IMR-90 (cell line): Measurements from ENCODE around the gene INTS3. TPM values are rescaled to one million over a fixed set of nuclear protein-coding genes. Genes with fewer than 3 reads are reported as not detected.

ENCODE experiments used
- ATAC-seq: fragments of 200-7000 bp; cut with Tn5 transposase; 2 replicates; pipeline ENCODE4 v1.9.1; 2020; ENCODE audit warnings: low read depth, mild to moderate bottlenecking, moderate library complexity
- BruUV-seq: library from RNA; stranded (reverse); fragments of 400-500 nt; replicated peaks from 2 replicates; lab custom pipeline; 2021; lab: Mats Ljungman, UMichigan
- CTCF ChIA-PET: fragments of 300-600 bp; formaldehyde crosslinking; extraction: SDS; loops from one replicate; lab custom pipeline; 2021; ENCODE audit warnings: antibody characterized with exemption; lab: Yijun Ruan, JAX
- POLR2A ChIA-PET: fragments of 300-600 bp; sonication (Branson Sonifier 250); formaldehyde crosslinking; loops from one replicate; lab custom pipeline; 2022; ENCODE audit warnings: antibody characterized with exemption; ENCODE audit not compliant: unreplicated experiment; lab: Charles Lee
- DNase-seq: peaks from one replicate; pipeline ENCODE4 v3.0.0; 2013
- H2AFZ ChIP-seq: replicated peaks from 2 replicates; pipeline ENCODE3; 2013; ENCODE audit warnings: low read length, mild to moderate bottlenecking; ENCODE audit not compliant: poor library complexity
- H2AK5ac ChIP-seq: 2 replicates; pipeline ENCODE4 v1.6.1; 2013; ENCODE audit warnings: low read depth, low read length, inconsistent platforms
- H2AK9ac ChIP-seq: replicated peaks from 2 replicates; pipeline ENCODE3; 2013; ENCODE audit warnings: mild to moderate bottlenecking, low read depth, low read length, moderate library complexity; ENCODE audit not compliant: poor library complexity
- H2BK120ac ChIP-seq: 2 replicates; pipeline ENCODE4 v1.6.1; 2013; ENCODE audit warnings: low read depth, low read length, inconsistent platforms
- H2BK15ac ChIP-seq: 3 replicates; pipeline ENCODE4 v1.6.1; 2013; ENCODE audit warnings: low read depth, low read length, inconsistent platforms
- H2BK20ac ChIP-seq: 2 replicates; pipeline ENCODE4 v1.6.1; 2013; ENCODE audit warnings: low read depth, mild to moderate bottlenecking, inconsistent platforms, low read length, moderate library complexity
- H2BK5ac ChIP-seq: 2 replicates; pipeline ENCODE4 v1.6.1; 2013; ENCODE audit warnings: mild to moderate bottlenecking, low read depth, low read length, inconsistent platforms; ENCODE audit not compliant: poor library complexity, severe bottlenecking
- H3K14ac ChIP-seq: replicated peaks from 2 replicates; pipeline ENCODE4 v1.6.1; 2013; ENCODE audit warnings: low read depth, low read length, inconsistent platforms
- H3K18ac ChIP-seq: 2 replicates; pipeline ENCODE4 v1.6.1; 2013; ENCODE audit warnings: low read depth, low read length, control low read depth
- H3K23ac ChIP-seq: 2 replicates; pipeline ENCODE4 v1.6.1; 2013; ENCODE audit warnings: low read depth, low read length, inconsistent platforms
- H3K27ac ChIP-seq: 2 replicates; pipeline ENCODE4 v1.5.1; 2013; ENCODE audit warnings: mild to moderate bottlenecking, control low read depth, low read length; ENCODE audit not compliant: insufficient read depth
- H3K27me3 ChIP-seq: 2 replicates; pipeline ENCODE4 v1.6.1; 2013; ENCODE audit warnings: low read length; ENCODE audit not compliant: control insufficient read depth, insufficient read depth
- H3K36me3 ChIP-seq: 2 replicates; pipeline ENCODE4 v1.6.1; 2013; ENCODE audit warnings: low read length, mixed read lengths; ENCODE audit not compliant: control insufficient read depth, insufficient read depth
- H3K4ac ChIP-seq: 2 replicates; pipeline ENCODE4 v1.6.1; 2013; ENCODE audit warnings: low read depth, low read length, inconsistent platforms
- H3K4me1 ChIP-seq: 2 replicates; pipeline ENCODE4 v1.6.1; 2013; ENCODE audit warnings: low read length, mixed read lengths; ENCODE audit not compliant: control insufficient read depth, insufficient read depth
- H3K4me2 ChIP-seq: 2 replicates; pipeline ENCODE4 v1.6.1; 2013; ENCODE audit warnings: low read depth, mild to moderate bottlenecking, control low read depth, low read length, moderate library complexity
- H3K4me3 ChIP-seq: 2 replicates; pipeline ENCODE4 v1.5.1; 2013; ENCODE audit warnings: low read depth, mild to moderate bottlenecking, control low read depth, low read length, moderate library complexity; ENCODE audit not compliant: insufficient read depth
- H3K56ac ChIP-seq: 2 replicates; pipeline ENCODE4 v1.6.1; 2013; ENCODE audit warnings: low read length, inconsistent platforms; ENCODE audit not compliant: insufficient read depth; ENCODE audit errors: extremely low read depth
- H3K79me1 ChIP-seq, 2 experiments: 2 replicates each; pipeline ENCODE4 v1.6.1; 2013; ENCODE audit warnings: low read length in 2 of 2, inconsistent platforms in 1 of 2, low read depth in 1 of 2
- H3K9ac ChIP-seq: 2 replicates; pipeline ENCODE4 v1.6.1; 2013; ENCODE audit warnings: low read depth, low read length, control low read depth
- H3K9me1 ChIP-seq: 2 replicates; pipeline ENCODE4 v1.6.1; 2013; ENCODE audit warnings: low read length, inconsistent platforms; ENCODE audit not compliant: insufficient read depth
- H3K9me3 ChIP-seq: 2 replicates; pipeline ENCODE4 v1.6.1; 2013; ENCODE audit warnings: low read length; ENCODE audit not compliant: control insufficient read depth, insufficient read depth
- H4K20me1 ChIP-seq: 2 replicates; pipeline ENCODE4 v1.6.1; 2013; ENCODE audit warnings: low read length, inconsistent platforms; ENCODE audit not compliant: insufficient read depth
- H4K5ac ChIP-seq: 2 replicates; pipeline ENCODE4 v1.6.1; 2013; ENCODE audit warnings: mild to moderate bottlenecking, low read depth, low read length, control low read depth
- H4K8ac ChIP-seq, 2 experiments: 2 replicates each; pipeline ENCODE4 v1.6.1; 2013; ENCODE audit warnings: low read depth in 2 of 2, low read length in 2 of 2, control low read depth in 1 of 2, inconsistent platforms in 1 of 2
- H4K91ac ChIP-seq: 2 replicates; pipeline ENCODE4 v1.6.1; 2013; ENCODE audit warnings: low read depth, low read length, inconsistent platforms; ENCODE audit not compliant: insufficient read depth
- CEBPB ChIP-seq: IDR thresholded peaks from 2 replicates; pipeline ENCODE4 v1.6.1; 2012; ENCODE audit warnings: low read depth, low read length, improper control_type of control experiment
- FOS ChIP-seq: fragments of 150-350 bp; IDR thresholded peaks from 2 replicates; pipeline ENCODE4 v1.6.1; 2016; ENCODE audit warnings: low read depth, low read length
- POLR2A ChIP-seq: IDR thresholded peaks from 2 replicates; pipeline ENCODE4 v1.6.1; 2012; ENCODE audit warnings: mild to moderate bottlenecking, low read depth, low read length
- WGBS, 2 experiments: methylation state at CpG; one replicate each; pipeline versions ENCODE4 v1.1.5 to v1.1.7; 2013; ENCODE audit warnings: missing lambda C conversion rate in 2 of 2; ENCODE audit not compliant: insufficient read length in 1 of 2; ENCODE audit errors: extremely low coverage in 2 of 2; 5-methylcytosine and 5-hydroxymethylcytosine counted together
- dilution Hi-C: fragments of 300-500 bp; cut with HindIII; formaldehyde crosslinking; loops from one replicate; pipeline ENCODE4 v1.14.3; 2018; ENCODE audit warnings: low sequenced_read_pairs; ENCODE audit not compliant: unreplicated experiment
- in situ Hi-C: fragments of 300-500 bp; cut with MboI; formaldehyde crosslinking; loops from 3 replicates; pipeline ENCODE4 v1.14.3; 2019; ENCODE audit warnings: low sequenced_read_pairs, inconsistent platforms, mixed read lengths
- intact Hi-C: fragments of 100-400 bp; cut with micrococcal nuclease; formaldehyde crosslinking; loops from 2 replicates; pipeline ENCODE4 v1.10.0; 2022
- polyA plus RNA-seq, 3 experiments: library from polyadenylated mRNA; depleted of rRNA; stranded (reverse); fragments of >200 nt; gene quantifications; 2 replicates each; pipeline ENCODE4 v1.2.3, GENCODE V29; 2012; ENCODE audit warnings: low replicate concordance in 1 of 3
- total RNA-seq: library from RNA; depleted of rRNA; stranded (reverse); fragments of >200 nt; gene quantifications from 2 replicates; pipeline ENCODE4 v1.2.3, GENCODE V29; 2012
- TF ChIP-seq, protein P1 (sequence below): fragments of 150-350 bp; IDR thresholded peaks from 2 replicates; pipeline ENCODE4 v1.6.1; 2017; ENCODE audit warnings: mild to moderate bottlenecking, antibody characterized with exemption, low read length, low read depth

Gene INTS3
- total and polyA plus RNA-seq, 2 of the 4 experiments (the other 2 are of a cell fraction): 33.5 to 59.4 TPM

- Histone ChIP-seq H3K36me3 (peaks cover 29% of the 10 kb centered on the region), H3K9me1 (0 out of 2 replicates have a peak, but pooled peaks cover 6% of the 10 kb centered on the region), H3K4me2 (no peak overlapping the region), H2BK15ac (no peak overlapping the region), H3K9me3 (no peaks in the 10 kb centered on the region), H4K5ac (no peak overlapping the region), H3K18ac (no peak overlapping the region), H3K27me3 (no peaks in the 10 kb centered on the region), H3K14ac (no peak overlapping the region), H2BK5ac (no peak overlapping the region), H3K79me1 (0 out of 4 replicates have a peak, but pooled peaks cover 2 to 4% of the 10 kb centered on the region in 2 experiments), H3K27ac (no peak overlapping the region), H3K4me3 (no peak overlapping the region), H3K4ac (peak overlapping the region; percentile 5; the same call in 1 of the 2 replicates), H2BK120ac (no peak overlapping the region), H2AK5ac (no peak overlapping the region), H3K23ac (no peak overlapping the region), H4K20me1 (no peaks in the 10 kb centered on the region), H2BK20ac (no peak overlapping the region), H2AFZ (no peak overlapping the region), H4K8ac (no peak overlapping the region), H3K4me1 (0 out of 2 replicates have a peak, but pooled peaks cover 3% of the 10 kb centered on the region), H2AK9ac (no peak overlapping the region), H3K56ac (no peak overlapping the region), H3K9ac (no peak overlapping the region), H4K91ac (no peak overlapping the region)
- BruUV-seq: no TSS peak
- dilution Hi-C loops (loop anchor here (25.0 kb wide), 1 partner anchor 106 kb away; the partner anchor contains the start of gene GATAD2B), intact Hi-C loops (no loop called here), in situ Hi-C loops (no loop called here)
- ChIA-PET CTCF (interaction anchor here (0.7 to 1.4 kb wide), 2 partner anchors 9 to 17 kb away, joined by 3 read pairs; no protein-coding TSS in a partner anchor), POLR2A (no interaction called here)
- no peak for TF ChIP-seq FOS
- TF ChIP-seq, protein P1, sequence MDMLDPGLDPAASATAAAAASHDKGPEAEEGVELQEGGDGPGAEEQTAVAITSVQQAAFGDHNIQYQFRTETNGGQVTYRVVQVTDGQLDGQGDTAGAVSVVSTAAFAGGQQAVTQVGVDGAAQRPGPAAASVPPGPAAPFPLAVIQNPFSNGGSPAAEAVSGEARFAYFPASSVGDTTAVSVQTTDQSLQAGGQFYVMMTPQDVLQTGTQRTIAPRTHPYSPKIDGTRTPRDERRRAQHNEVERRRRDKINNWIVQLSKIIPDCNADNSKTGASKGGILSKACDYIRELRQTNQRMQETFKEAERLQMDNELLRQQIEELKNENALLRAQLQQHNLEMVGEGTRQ: no peak
- no peak for TF ChIP-seq POLR2A
- TF ChIP-seq CEBPB: peak; percentile 35; the same call in 1 of the 2 replicates
- DNase-seq: no peak
- ATAC-seq: peak; percentile 33; the same call in 1 of the 2 replicates
- WGBS, 2 experiments: 35% methylated on average over 2 of the region's 11 CpGs; no CpG with 5 or more reads in 1 of the 2 experiments
Observed at GRCh38 chr1:153805886-153806719, 78.3 kb downstream of the INTS3 start.
